Vagina (tissue), 2 donors: ENCODE results near the gene TNPO3. TPM values are rescaled to one million over a fixed set of nuclear protein-coding genes. Genes with fewer than 3 reads are reported as not detected.
"Not testable (repeated sequence)": the region's sequence is repeated elsewhere in the genome, so short reads cannot be mapped to it uniquely, and the experiment has no call there.

Source experiments
- DNase-seq, 2 donors: peaks; one replicate each; pipeline ENCODE4 v3.0.0-alpha.2; 2017; ENCODE audit errors: extremely low spot score in 2 of 2
- H3K27ac ChIP-seq: fragments of 200-600 bp; sonication (generic); one replicate; pipeline ENCODE4 v1.5.1; 2019
- H3K27me3 ChIP-seq: fragments of 200-600 bp; sonication (generic); one replicate; pipeline ENCODE4 v1.5.1; 2019
- H3K36me3 ChIP-seq, 2 donors: fragments of 200-600 bp; sonication (generic); one replicate each; pipeline ENCODE4 v1.5.1; 2017 to 2019
- H3K4me1 ChIP-seq: fragments of 200-600 bp; sonication (generic); one replicate; pipeline ENCODE4 v1.5.1; 2019
- H3K4me3 ChIP-seq, 2 donors: fragments of 200-600 bp; sonication (generic); 1 replicate in 1 of 2; 2 replicates in 1 of 2; pipeline ENCODE4 v1.5.1; 2016 to 2019
- H3K9me3 ChIP-seq: fragments of 200-600 bp; sonication (generic); one replicate; pipeline ENCODE4 v1.5.1; 2019
- POLR2A ChIP-seq, 2 donors: fragments of 450-650 bp; IDR thresholded peaks; one replicate each; pipeline ENCODE4 v1.6.1; 2017; ENCODE audit warnings: antibody characterized with exemption in 2 of 2, mild to moderate bottlenecking in 2 of 2, moderate library complexity in 2 of 2
- POLR2AphosphoS5 ChIP-seq, 2 donors: sonication (generic); formaldehyde crosslinking; IDR thresholded peaks; one replicate each; pipeline ENCODE4 v1.9.0; 2017; ENCODE audit warnings: antibody characterized with exemption in 2 of 2, mild to moderate bottlenecking in 2 of 2, low read depth in 1 of 2; ENCODE audit not compliant: insufficient read depth in 1 of 2
- intact Hi-C: fragments of 100-400 bp; cut with DNase I; formaldehyde crosslinking; loops from one replicate; pipeline ENCODE4 v1.15.1; 2023
- total RNA-seq: library from RNA; depleted of rRNA; stranded (reverse); fragments of >200 nt; gene quantifications from one replicate; pipeline ENCODE4 v1.2.3, GENCODE V29; 2016
- TF ChIP-seq, protein P1 (sequence below), 3 experiments: fragments of 450-650 bp in 2 of 3; fragments of 200-600 bp in 1 of 3; sonication (generic) in 1 of 3; IDR thresholded peaks; one replicate each; pipeline ENCODE4 v1.5.1; 2017 to 2019; ENCODE audit warnings: antibody characterized with exemption in 3 of 3, mild to moderate bottlenecking in 2 of 3, moderate library complexity in 2 of 3

Gene TNPO3
- total RNA-seq, 1 donor from 2014 or later, result 33.9 TPM

DNA sequence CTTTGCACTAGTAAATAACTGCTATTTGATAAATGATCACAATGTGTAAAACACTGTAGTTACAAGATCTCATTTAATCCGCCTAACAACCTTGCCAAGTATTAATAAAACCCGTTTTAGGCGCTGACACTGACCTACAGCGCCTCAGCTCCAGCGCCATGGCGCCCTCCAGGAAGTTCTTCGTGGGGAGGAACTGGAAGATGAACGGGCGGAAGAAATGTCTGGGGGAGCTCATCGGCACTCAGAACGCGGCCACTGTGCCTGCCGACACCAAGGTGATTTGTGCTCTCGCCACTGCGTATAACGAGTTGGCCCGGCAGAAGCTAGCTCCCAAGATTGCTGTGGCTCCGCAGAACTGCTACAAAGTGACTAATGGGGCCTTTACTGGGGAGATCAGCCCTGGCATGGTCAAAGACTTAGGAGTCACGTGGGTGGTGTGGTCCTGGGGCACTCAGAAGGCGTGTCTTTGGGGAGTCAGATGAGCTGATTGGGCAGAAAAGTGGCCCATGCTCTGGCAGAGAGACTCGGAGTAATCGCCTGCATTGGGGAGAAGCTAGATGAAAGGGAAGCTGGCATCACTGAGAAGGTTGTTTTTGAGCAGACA is 1.1 kb upstream of the TNPO3 start:
- H3K4me3 ChIP-seq, result no peak overlapping the region
- TF ChIP-seq POLR2AphosphoS5 (IDR thresholded peaks at IDR 0.05; ENCODE audit: insufficient read depth in 1 of 2, low read depth in 1 of 2) (no peak), POLR2A (IDR thresholded peaks at IDR 0.05) (no peak)
- TF ChIP-seq, protein P1, sequence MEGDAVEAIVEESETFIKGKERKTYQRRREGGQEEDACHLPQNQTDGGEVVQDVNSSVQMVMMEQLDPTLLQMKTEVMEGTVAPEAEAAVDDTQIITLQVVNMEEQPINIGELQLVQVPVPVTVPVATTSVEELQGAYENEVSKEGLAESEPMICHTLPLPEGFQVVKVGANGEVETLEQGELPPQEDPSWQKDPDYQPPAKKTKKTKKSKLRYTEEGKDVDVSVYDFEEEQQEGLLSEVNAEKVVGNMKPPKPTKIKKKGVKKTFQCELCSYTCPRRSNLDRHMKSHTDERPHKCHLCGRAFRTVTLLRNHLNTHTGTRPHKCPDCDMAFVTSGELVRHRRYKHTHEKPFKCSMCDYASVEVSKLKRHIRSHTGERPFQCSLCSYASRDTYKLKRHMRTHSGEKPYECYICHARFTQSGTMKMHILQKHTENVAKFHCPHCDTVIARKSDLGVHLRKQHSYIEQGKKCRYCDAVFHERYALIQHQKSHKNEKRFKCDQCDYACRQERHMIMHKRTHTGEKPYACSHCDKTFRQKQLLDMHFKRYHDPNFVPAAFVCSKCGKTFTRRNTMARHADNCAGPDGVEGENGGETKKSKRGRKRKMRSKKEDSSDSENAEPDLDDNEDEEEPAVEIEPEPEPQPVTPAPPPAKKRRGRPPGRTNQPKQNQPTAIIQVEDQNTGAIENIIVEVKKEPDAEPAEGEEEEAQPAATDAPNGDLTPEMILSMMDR (IDR thresholded peaks at IDR 0.05), result no peak
- no peak for DNase-seq
- H3K36me3 ChIP-seq, result no peaks in the 10 kb centered on the region
- intact Hi-C loops, result no loop called here
- no peaks in the 10 kb centered on the region for H3K27me3 ChIP-seq
- no peak overlapping the region for H3K27ac ChIP-seq
- peaks cover 38% of the 10 kb centered on the region for H3K4me1 ChIP-seq
- no peaks in the 10 kb centered on the region for H3K9me3 ChIP-seq

DNA sequence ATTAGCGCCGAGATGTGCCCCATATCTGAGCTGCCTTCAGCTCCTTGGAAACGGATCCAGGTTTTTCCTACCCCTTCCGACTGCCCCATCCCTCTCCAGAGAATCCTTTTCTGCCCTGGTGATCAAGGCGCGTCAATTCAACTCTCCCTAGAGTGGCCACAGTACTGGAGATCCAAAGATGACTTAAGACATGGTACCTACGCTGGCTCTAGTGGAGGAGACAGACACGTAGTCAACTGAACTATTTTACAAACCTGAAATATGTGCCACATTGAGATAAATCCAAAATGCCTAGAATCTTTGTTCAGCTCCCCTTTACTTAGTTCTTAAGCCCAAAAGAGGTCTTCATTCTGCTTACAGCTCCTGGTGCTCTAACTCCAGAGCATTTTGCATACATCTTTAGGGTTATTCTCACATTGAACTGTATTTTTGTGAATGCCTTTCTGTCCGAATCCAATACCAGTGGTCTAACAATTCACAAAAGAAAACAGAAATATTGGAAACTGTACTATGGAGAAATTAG is 444 bp upstream of the TNPO3 start:
- intact Hi-C loops, result no loop called here
- peak overlapping the region; percentile 96 for H3K27ac ChIP-seq
- peak overlapping the region; percentile 96 to 98 for H3K4me3 ChIP-seq
- no peaks in the 10 kb centered on the region for H3K36me3 ChIP-seq
- TF ChIP-seq, protein P1 (IDR thresholded peaks at IDR 0.05), result no peak
- TF ChIP-seq POLR2A (IDR thresholded peaks at IDR 0.05), result no peak
- TF ChIP-seq POLR2AphosphoS5 (IDR thresholded peaks at IDR 0.05; ENCODE audit: insufficient read depth in 1 of 2, low read depth in 1 of 2), result peak in 1 of 2 donors; percentile 4
- no peaks in the 10 kb centered on the region for H3K27me3 ChIP-seq
- DNase-seq, result no peak
- peaks cover 43% of the 10 kb centered on the region for H3K4me1 ChIP-seq
- H3K9me3 ChIP-seq, result no peaks in the 10 kb centered on the region

DNA sequence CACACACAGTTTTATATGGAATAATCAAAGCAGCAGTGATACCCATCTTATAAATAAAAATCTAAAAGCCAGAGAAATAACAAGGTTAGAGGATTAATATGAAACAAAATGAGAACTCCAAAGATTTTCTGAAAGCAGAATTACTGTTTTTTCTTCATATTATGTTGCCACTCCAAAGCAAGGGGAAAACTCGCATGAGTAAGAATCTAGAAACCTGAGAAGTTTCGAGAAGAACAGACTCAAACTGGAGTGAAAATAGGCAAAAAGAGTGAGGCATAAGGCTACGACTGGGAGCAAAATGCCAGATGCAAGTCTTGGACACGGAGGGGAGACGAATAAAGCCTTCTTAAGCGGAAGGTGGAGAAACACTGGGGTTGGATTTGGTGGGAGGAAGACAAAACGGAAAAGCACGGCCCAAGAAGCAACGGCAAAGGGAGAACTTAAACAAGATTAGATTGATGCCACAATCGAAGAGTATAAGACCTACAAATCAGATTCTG is 923 bp downstream of the TNPO3 start:
- Histone ChIP-seq H3K9me3 (no peaks in the 10 kb centered on the region), H3K27ac (peak overlapping the region; percentile 96), H3K36me3 (peaks cover 0 to 3% of the 10 kb centered on the region in 2 donors), H3K27me3 (no peaks in the 10 kb centered on the region), H3K4me3 (peak overlapping the region; percentile 96 to 98), H3K4me1 (peaks cover 56% of the 10 kb centered on the region)
- DNase-seq, result no peak
- intact Hi-C loops, result no loop called here
- no peak for TF ChIP-seq POLR2A (IDR thresholded peaks at IDR 0.05)
- TF ChIP-seq POLR2AphosphoS5 (IDR thresholded peaks at IDR 0.05; ENCODE audit: insufficient read depth in 1 of 2, low read depth in 1 of 2), result no peak
- TF ChIP-seq, protein P1 (IDR thresholded peaks at IDR 0.05), result no peak

DNA sequence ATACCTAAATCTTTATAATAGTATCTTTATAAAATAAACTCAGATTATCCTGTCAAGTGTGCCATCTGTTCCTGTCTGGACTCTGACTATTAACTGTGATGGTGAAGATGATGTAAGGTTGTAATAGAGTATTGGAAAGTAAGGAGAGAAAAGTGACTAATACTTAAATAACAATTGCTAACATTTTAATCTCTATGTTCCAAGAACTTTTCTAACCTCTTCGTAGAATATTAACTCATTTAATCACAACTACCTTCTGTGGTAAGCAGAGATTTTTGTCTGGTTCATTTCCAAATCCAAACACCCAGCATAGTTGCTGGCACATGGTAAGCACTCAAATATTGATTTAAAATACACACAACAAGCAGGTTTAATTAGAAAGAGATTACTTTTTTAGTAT is 2.5 kb downstream of the TNPO3 start:
- Histone ChIP-seq H3K4me3 (no peak overlapping the region), H3K4me1 (peaks cover 60% of the 10 kb centered on the region), H3K27me3 (no peaks in the 10 kb centered on the region), H3K36me3 (peaks cover 0 to 3% of the 10 kb centered on the region in 2 donors), H3K9me3 (no peaks in the 10 kb centered on the region), H3K27ac (no peak overlapping the region)
- TF ChIP-seq POLR2A (IDR thresholded peaks at IDR 0.05) (no peak), POLR2AphosphoS5 (IDR thresholded peaks at IDR 0.05; ENCODE audit: insufficient read depth in 1 of 2, low read depth in 1 of 2) (no peak)
- TF ChIP-seq, protein P1 (IDR thresholded peaks at IDR 0.05), result no peak
- intact Hi-C loops, result no loop called here
- DNase-seq, result no peak

DNA sequence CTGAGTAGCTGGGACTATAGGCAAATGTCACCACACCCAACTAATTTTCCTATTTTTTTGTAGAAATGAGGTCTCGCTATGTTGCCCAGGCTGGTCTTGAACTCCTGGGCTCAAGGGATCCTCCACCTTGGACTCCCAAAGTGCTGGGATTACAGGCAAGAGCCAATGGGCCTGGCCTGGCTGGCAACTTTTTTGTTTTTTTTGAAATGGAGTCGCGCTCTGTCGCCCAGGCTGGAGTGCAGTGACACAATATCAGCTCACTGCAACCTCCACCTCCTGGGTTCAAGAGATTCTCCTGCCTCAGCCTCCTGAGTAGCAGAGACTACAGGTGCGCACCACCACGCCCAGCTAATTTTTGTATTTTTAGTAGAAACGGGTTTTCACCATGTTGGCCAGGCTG is 3.5 kb downstream of the TNPO3 start:
- DNase-seq, intact Hi-C loops, H3K9me3 ChIP-seq, H3K36me3 ChIP-seq, H3K27me3 ChIP-seq, H3K4me3 ChIP-seq, H3K27ac ChIP-seq: not testable (repeated sequence)
- peaks cover 69% of the 10 kb centered on the region for H3K4me1 ChIP-seq
